PC-3 (cell line): ENCODE measurements around the gene MACROD2. TPM values are rescaled to one million over a fixed set of nuclear protein-coding genes. Genes with fewer than 3 reads are reported as not detected.

Experiments used
- ATAC-seq: fragments of 200-7000 bp; cut with Tn5 transposase; 2 replicates; pipeline ENCODE4 v1.9.1; 2020; ENCODE audit warnings: mild to moderate bottlenecking, moderate library complexity
- BruUV-seq: library from RNA; stranded (reverse); fragments of 400-500 nt; replicated peaks from 2 replicates; lab custom pipeline; 2021; lab: Mats Ljungman, UMichigan
- CTCF ChIA-PET: fragments of 300-600 bp; sonication (Branson Sonifier 250); formaldehyde crosslinking; loops from one replicate; lab custom pipeline; 2022; ENCODE audit warnings: antibody characterized with exemption; lab: Charles Lee
- POLR2A ChIA-PET: fragments of 300-600 bp; sonication (Branson Sonifier 250); formaldehyde crosslinking; loops from one replicate; lab custom pipeline; 2022; ENCODE audit warnings: antibody characterized with exemption; ENCODE audit not compliant: unreplicated experiment; lab: Charles Lee
- DNase-seq: peaks from one replicate; pipeline ENCODE4 v3.0.0-alpha.2; 2015
- H2AFZ ChIP-seq: fragments of 300-600 bp; sonication (generic); 2 replicates; pipeline ENCODE4 v1.6.0; 2016; ENCODE audit warnings: antibody characterized with exemption, low read length
- H3F3A ChIP-seq: fragments of 300-600 bp; sonication (generic); one replicate; pipeline ENCODE4 v1.6.0; 2017; ENCODE audit warnings: antibody characterized with exemption, low read length, control low read depth, mild to moderate bottlenecking; ENCODE audit not compliant: unreplicated experiment
- H3K27ac ChIP-seq: fragments of 300-600 bp; sonication (generic); 2 replicates; pipeline ENCODE4 v1.5.1; 2016; ENCODE audit warnings: mild to moderate bottlenecking, low read length
- H3K27me3 ChIP-seq: fragments of 300-600 bp; sonication (generic); 2 replicates; pipeline ENCODE4 v1.6.1; 2016; ENCODE audit warnings: low read length, mixed read lengths
- H3K36me3 ChIP-seq: fragments of 300-600 bp; sonication (generic); 2 replicates; pipeline ENCODE4 v1.6.1; 2016; ENCODE audit warnings: low read depth, mixed run types, low read length, mixed read lengths
- H3K4me1 ChIP-seq: fragments of 300-600 bp; sonication (generic); 2 replicates; pipeline ENCODE4 v1.5.1; 2016; ENCODE audit warnings: low read length; ENCODE audit not compliant: insufficient read depth
- H3K4me2 ChIP-seq: fragments of 300-600 bp; sonication (generic); 2 replicates; pipeline ENCODE4 v1.6.0; 2016; ENCODE audit warnings: low read length
- H3K4me3 ChIP-seq: fragments of 300-600 bp; sonication (generic); 2 replicates; pipeline ENCODE4 v1.5.1; 2016; ENCODE audit warnings: mild to moderate bottlenecking, low read length, mixed read lengths
- H3K79me2 ChIP-seq: fragments of 300-600 bp; sonication (generic); 2 replicates; pipeline ENCODE4 v1.6.1; 2017; ENCODE audit warnings: low read length, mixed read lengths
- H3K9ac ChIP-seq: fragments of 300-600 bp; sonication (generic); 2 replicates; pipeline ENCODE4 v1.6.0; 2016; ENCODE audit warnings: mild to moderate bottlenecking, low read length
- H3K9me2 ChIP-seq: fragments of 300-600 bp; sonication (generic); replicated peaks from 2 replicates; pipeline ENCODE4 v1.6.1; 2016; ENCODE audit warnings: mixed run types, low read length, mixed read lengths
- H3K9me3 ChIP-seq: fragments of 300-600 bp; sonication (generic); 2 replicates; pipeline ENCODE4 v1.6.1; 2016; ENCODE audit warnings: low read length, mixed read lengths
- H4K20me1 ChIP-seq: fragments of 300-600 bp; sonication (generic); 2 replicates; pipeline ENCODE4 v1.6.1; 2016; ENCODE audit warnings: low read length, mixed read lengths
- EZH2 ChIP-seq: fragments of 300-600 bp; sonication (generic); IDR thresholded peaks from one replicate; pipeline ENCODE4 v1.6.1; 2017; ENCODE audit warnings: antibody characterized with exemption, mild to moderate bottlenecking, low read length; ENCODE audit not compliant: unreplicated experiment
- EZH2phosphoT487 ChIP-seq: fragments of 300-600 bp; sonication (generic); IDR thresholded peaks from 2 replicates; pipeline ENCODE4 v1.6.1; 2018; ENCODE audit warnings: mild to moderate bottlenecking, antibody characterized with exemption, low read length, borderline replicate concordance
- intact Hi-C: fragments of 100-400 bp; cut with micrococcal nuclease; formaldehyde crosslinking; loops from 2 replicates; pipeline ENCODE4 v1.9.0; 2023
- total RNA-seq: library from RNA; depleted of rRNA; stranded (reverse); fragments of >200 nt; gene quantifications from 2 replicates; pipeline ENCODE4 v1.2.3, GENCODE V29; 2014
- TF ChIP-seq, protein P1 (sequence below): fragments of 300-600 bp; sonication (generic); conservative IDR thresholded peaks from 2 replicates; pipeline ENCODE4 v1.5.1; 2017; ENCODE audit warnings: antibody characterized with exemption, low read depth, mild to moderate bottlenecking, low read length

Gene MACROD2
- total RNA-seq, 1 experiment from 2014 or later: 3.1 TPM

DNA sequence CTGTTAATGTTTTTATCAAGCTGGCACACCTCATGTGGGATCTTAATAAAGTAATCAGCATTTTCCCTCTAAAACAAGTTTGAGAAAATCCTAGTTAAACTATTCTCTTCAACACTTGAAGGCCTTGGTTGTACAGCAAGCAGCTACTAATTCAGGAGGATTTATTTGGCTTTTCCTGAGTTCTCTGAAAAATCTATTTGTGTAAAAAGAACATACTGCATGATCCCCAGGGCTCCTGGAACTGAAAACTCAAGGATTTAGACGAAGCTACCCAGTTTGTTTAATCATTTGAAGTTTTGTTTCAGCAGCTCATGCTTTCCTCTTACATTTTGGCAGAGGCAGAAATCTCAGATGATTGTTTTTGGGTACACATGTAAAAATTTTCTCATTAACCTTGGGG, 651.7 kb downstream of the MACROD2 start:
- TF ChIP-seq, protein P1, sequence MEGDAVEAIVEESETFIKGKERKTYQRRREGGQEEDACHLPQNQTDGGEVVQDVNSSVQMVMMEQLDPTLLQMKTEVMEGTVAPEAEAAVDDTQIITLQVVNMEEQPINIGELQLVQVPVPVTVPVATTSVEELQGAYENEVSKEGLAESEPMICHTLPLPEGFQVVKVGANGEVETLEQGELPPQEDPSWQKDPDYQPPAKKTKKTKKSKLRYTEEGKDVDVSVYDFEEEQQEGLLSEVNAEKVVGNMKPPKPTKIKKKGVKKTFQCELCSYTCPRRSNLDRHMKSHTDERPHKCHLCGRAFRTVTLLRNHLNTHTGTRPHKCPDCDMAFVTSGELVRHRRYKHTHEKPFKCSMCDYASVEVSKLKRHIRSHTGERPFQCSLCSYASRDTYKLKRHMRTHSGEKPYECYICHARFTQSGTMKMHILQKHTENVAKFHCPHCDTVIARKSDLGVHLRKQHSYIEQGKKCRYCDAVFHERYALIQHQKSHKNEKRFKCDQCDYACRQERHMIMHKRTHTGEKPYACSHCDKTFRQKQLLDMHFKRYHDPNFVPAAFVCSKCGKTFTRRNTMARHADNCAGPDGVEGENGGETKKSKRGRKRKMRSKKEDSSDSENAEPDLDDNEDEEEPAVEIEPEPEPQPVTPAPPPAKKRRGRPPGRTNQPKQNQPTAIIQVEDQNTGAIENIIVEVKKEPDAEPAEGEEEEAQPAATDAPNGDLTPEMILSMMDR: no peak
- TF ChIP-seq EZH2: no peak
- TF ChIP-seq EZH2phosphoT487: no peak
- ATAC-seq (no peak), DNase-seq (no peak)
- no peaks in the 10 kb centered on the region for H3K79me2 ChIP-seq
- H3K27ac ChIP-seq: no peak overlapping the region
- BruUV-seq: no TSS peak
- H3K4me1 ChIP-seq: no peaks in the 10 kb centered on the region
- H3K4me2 ChIP-seq: no peak overlapping the region
- H3K27me3 ChIP-seq: no peaks in the 10 kb centered on the region
- H2AFZ ChIP-seq: no peak overlapping the region
- H3K4me3 ChIP-seq: no peak overlapping the region
- H3K36me3 ChIP-seq: no peaks in the 10 kb centered on the region
- POLR2A ChIA-PET: no interaction called here
- no peak overlapping the region for H3K9ac ChIP-seq
- no peaks in the 10 kb centered on the region for H4K20me1 ChIP-seq
- no peaks in the 10 kb centered on the region for H3F3A ChIP-seq
- no peaks in the 10 kb centered on the region; the same call in 1 of the 2 replicates for H3K9me3 ChIP-seq
- intact Hi-C loops: no loop called here
- CTCF ChIA-PET: no interaction called here
- no peaks in the 10 kb centered on the region for H3K9me2 ChIP-seq

DNA sequence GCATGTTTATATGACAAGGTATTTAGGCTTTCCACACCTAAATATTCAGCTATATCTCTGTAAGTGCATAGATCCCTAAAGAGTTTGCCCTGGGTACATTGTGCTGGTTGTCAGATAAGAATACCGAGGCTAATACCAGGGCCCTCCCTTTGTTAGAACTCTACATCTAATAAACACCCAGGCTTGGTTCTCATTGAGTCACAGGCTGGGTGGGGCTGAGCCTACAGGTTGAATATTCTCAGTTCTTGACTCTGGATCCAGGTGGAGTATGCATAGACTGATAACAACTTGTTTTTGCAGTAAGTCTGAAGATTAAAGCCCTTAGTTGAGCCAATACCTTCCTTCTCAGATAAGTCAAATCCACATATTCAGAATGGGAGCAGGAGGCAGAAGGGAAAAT, 654.3 kb downstream of the MACROD2 start:
- Histone ChIP-seq H3K4me3 (no peak overlapping the region), H3K9me2 (no peaks in the 10 kb centered on the region), H3K9me3 (no peaks in the 10 kb centered on the region), H3K36me3 (no peaks in the 10 kb centered on the region), H3F3A (no peaks in the 10 kb centered on the region), H3K27ac (no peak overlapping the region), H3K9ac (no peak overlapping the region), H3K4me2 (no peak overlapping the region), H2AFZ (no peak overlapping the region), H3K79me2 (no peaks in the 10 kb centered on the region), H3K4me1 (no peaks in the 10 kb centered on the region), H3K27me3 (no peaks in the 10 kb centered on the region), H4K20me1 (no peaks in the 10 kb centered on the region)
- CTCF ChIA-PET: no interaction called here
- no TSS peak for BruUV-seq
- intact Hi-C loops: no loop called here
- POLR2A ChIA-PET: no interaction called here
- DNase-seq: no peak
- TF ChIP-seq EZH2phosphoT487 (no peak), EZH2 (no peak)
- TF ChIP-seq, protein P1: no peak
- ATAC-seq: no peak

DNA sequence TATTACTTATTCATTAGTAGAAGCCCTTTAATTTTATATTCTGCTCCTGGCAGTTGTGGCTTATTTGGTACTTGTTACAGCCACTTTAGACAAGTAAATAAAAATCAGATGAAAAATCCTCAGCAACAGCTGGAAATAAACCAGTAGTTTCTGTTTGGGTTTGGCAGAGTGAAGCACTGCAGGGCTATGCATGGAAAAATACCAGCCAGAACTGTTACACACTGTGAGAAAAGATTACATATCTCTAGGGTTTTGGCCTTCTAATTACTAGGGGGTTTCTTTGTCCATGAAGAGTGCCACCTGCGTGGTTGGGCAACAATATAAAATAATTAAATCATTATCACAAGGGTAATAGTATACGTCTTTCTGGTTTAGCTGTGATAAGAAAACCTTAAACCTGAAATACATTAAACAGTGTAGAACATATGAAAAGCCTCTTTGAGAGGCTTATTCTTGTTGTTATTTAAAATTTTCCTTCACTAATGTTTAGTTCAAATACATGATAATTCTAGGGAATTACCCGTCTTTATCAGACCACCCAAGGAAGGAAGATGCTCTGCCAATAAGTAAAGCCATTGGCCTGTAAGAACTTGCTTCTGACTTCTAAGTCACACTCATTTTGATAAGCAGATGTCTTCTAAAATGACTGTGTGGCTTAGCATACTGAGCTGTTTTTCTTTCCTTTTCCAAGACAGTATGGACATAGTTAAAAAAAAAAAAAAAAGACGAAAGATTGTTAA, 662.1 kb downstream of the MACROD2 start:
- H3K27ac ChIP-seq: no peak overlapping the region
- no peak overlapping the region for H3K4me2 ChIP-seq
- ATAC-seq: no peak
- H3K36me3 ChIP-seq: no peaks in the 10 kb centered on the region
- no peak for DNase-seq
- H3F3A ChIP-seq: no peaks in the 10 kb centered on the region
- H4K20me1 ChIP-seq: no peaks in the 10 kb centered on the region
- ChIA-PET CTCF (no interaction called here), POLR2A (interaction anchor here (0.6 kb wide), 1 partner anchor 1013 kb away, joined by 12 read pairs; no protein-coding TSS in a partner anchor)
- no peak overlapping the region for H3K4me3 ChIP-seq
- intact Hi-C loops: no loop called here
- no peaks in the 10 kb centered on the region for H3K4me1 ChIP-seq
- no peak for TF ChIP-seq EZH2
- TF ChIP-seq EZH2phosphoT487: no peak
- TF ChIP-seq, protein P1: no peak
- H3K9ac ChIP-seq: no peak overlapping the region
- H3K9me2 ChIP-seq: no peaks in the 10 kb centered on the region
- BruUV-seq: no TSS peak
- H3K79me2 ChIP-seq: no peaks in the 10 kb centered on the region
- H3K27me3 ChIP-seq: no peaks in the 10 kb centered on the region
- no peaks in the 10 kb centered on the region for H3K9me3 ChIP-seq
- no peak overlapping the region for H2AFZ ChIP-seq
